Measurements from ENCODE around the gene UIMC1. TPM values are rescaled to one million over a fixed set of nuclear protein-coding genes. Genes with fewer than 3 reads are reported as not detected.

The UIMC1 gene
- total RNA-seq, 2 experiments from 2014 or later: 46.5 to 50.5 TPM

GRCh38 chr5:176881816-176882566, 124.6 kb downstream of the UIMC1 start:
- H3K36me3 Mint-ChIP-seq (ENCODE audit: low read depth): no peaks in the 10 kb centered on the region
- CTCF ChIA-PET: interaction anchor here (1.6 kb wide), 1 partner anchor 221 kb away, joined by 5 read pairs; no protein-coding TSS in a partner anchor
- no peaks in the 10 kb centered on the region for H3K9me3 Mint-ChIP-seq
- no peaks in the 10 kb centered on the region for H3K27me3 Mint-ChIP-seq
- H3K4me3 Mint-ChIP-seq: no peak overlapping the region
- H3K4me1 Mint-ChIP-seq: peaks cover 8% of the 10 kb centered on the region
- no peak for DNase-seq
- no peak overlapping the region for H3K27ac Mint-ChIP-seq
- POLR2A ChIA-PET: no interaction called here

DNA sequence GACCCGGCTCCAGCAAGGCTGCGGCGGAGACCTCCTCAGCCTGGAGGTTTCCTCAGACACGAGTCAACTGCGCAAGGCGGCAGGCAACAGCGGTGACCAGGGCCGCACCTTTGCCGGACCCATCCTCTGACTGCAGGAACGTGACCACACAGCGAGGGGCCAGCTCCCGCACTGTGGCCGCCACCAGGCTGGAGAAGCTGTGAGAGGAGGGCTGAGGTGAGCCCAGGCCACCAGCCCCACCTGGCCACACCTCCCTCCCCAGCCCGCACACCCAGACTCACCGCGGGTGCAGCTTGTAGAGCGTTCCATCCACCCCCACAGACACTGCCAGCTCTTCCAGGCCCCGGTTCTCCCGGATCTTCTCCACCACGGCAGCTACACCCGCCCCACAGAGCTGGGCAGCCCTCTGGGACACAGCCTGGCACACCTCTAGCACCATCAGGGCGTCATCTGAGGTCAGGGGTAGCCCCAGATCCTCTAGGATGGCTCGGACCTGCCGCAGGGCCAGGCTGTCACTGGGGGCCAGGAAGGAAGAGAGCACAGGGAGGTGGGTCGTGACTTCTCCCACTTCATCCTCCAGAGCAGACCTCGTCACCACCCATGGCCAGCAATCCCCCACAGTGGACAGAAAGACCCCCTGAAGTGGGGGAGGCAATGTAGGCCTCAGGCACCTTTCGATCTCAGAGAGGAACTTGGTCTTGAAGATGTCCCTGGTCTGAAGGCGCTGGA, 125.4 kb downstream of the UIMC1 start:
- no peaks in the 10 kb centered on the region for H3K9me3 Mint-ChIP-seq
- H3K27ac Mint-ChIP-seq: no peak overlapping the region
- POLR2A ChIA-PET: no interaction called here
- no peaks in the 10 kb centered on the region for H3K36me3 Mint-ChIP-seq (ENCODE audit: low read depth)
- no peak for DNase-seq
- H3K4me3 Mint-ChIP-seq: no peak overlapping the region
- H3K27me3 Mint-ChIP-seq: peaks cover 2% of the 10 kb centered on the region
- H3K4me1 Mint-ChIP-seq: peaks cover 8% of the 10 kb centered on the region
- CTCF ChIA-PET: no interaction called here

GRCh38 chr5:176880366-176881020, 126.1 kb downstream of the UIMC1 start:
- POLR2A ChIA-PET: no interaction called here
- Mint-ChIP-seq H3K9me3 (no peaks in the 10 kb centered on the region), H3K36me3 (ENCODE audit: low read depth) (no peaks in the 10 kb centered on the region), H3K4me3 (no peak overlapping the region), H3K27me3 (peaks cover 9% of the 10 kb centered on the region), H3K27ac (no peak overlapping the region), H3K4me1 (peaks cover 8% of the 10 kb centered on the region)
- DNase-seq: no peak
- CTCF ChIA-PET: no interaction called here

DNA sequence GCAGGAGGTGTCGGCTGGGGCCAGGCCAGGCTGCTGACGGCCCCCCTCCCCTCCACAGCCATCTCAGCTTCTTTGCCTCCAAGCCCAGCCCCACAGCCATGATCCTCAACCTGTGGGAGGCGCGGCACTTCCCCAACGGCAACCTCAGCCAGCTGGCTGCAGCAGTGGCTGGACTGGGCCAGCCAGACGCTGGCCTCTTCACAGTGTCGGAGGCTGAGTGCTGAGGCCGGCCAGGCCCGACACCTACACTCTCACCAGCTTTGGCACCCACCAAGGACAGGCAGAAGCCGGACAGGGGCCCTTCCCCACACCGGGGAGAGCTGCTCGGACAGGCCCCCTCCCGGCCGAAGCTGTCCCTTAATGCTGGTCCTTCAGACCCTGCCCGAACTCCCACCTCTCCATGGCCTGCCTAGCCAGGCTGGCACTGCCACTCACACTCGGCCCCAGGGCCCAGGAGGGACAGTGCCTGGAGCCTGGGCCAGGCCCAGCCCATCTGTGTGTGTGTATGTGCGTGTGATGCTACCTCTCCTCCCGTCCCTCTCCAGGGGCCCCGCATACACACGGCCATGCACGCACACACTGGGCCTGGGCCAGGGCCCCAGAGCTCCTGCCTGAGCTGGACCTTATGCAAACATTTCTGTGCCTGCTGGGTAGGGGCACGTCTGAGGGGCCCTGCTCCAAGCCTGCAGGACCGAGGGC, 126.8 kb downstream of the UIMC1 start:
- Mint-ChIP-seq H3K4me3 (no peak overlapping the region), H3K36me3 (ENCODE audit: low read depth) (no peaks in the 10 kb centered on the region), H3K27ac (no peak overlapping the region), H3K9me3 (no peaks in the 10 kb centered on the region), H3K4me1 (peaks cover 4% of the 10 kb centered on the region), H3K27me3 (peaks cover 16% of the 10 kb centered on the region)
- DNase-seq: no peak
- ChIA-PET POLR2A (no interaction called here), CTCF (no interaction called here)

- Mint-ChIP-seq H3K27me3 (peaks cover 16% of the 10 kb centered on the region), H3K9me3 (no peaks in the 10 kb centered on the region), H3K4me3 (no peak overlapping the region), H3K36me3 (ENCODE audit: low read depth) (no peaks in the 10 kb centered on the region), H3K27ac (no peak overlapping the region), H3K4me1 (no peaks in the 10 kb centered on the region)
- POLR2A ChIA-PET: no interaction called here
- CTCF ChIA-PET: no interaction called here
- no peak for DNase-seq
These were observed 127.5 kb downstream of the UIMC1 start for GRCh38 chr5:176878906-176879662.

DNA sequence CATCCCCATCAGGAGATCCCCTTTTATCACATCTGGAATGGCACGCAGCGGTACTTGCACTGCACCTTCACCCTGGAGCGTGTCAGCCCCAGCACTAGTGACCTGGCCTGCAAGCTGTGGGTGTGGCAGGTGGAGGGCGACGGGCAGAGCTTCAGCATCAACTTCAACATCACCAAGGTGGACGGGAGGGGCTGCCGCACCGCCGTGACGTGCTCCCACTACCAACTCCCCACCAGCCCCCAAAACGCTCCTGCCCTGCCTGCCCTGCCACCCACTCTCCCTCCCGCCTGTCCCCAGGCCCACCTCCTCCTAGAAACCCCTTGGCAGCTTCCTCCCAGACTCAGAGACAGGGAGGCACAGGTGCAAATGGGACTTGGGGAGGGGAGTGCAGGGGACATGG, 128.1 kb downstream of the UIMC1 start:
- H3K36me3 Mint-ChIP-seq (ENCODE audit: low read depth): no peaks in the 10 kb centered on the region
- H3K27me3 Mint-ChIP-seq: peaks cover 16% of the 10 kb centered on the region
- no peaks in the 10 kb centered on the region for H3K4me1 Mint-ChIP-seq
- ChIA-PET CTCF (no interaction called here), POLR2A (no interaction called here)
- DNase-seq: no peak
- H3K9me3 Mint-ChIP-seq: no peaks in the 10 kb centered on the region
- no peak overlapping the region for H3K4me3 Mint-ChIP-seq
- no peak overlapping the region for H3K27ac Mint-ChIP-seq

DNA sequence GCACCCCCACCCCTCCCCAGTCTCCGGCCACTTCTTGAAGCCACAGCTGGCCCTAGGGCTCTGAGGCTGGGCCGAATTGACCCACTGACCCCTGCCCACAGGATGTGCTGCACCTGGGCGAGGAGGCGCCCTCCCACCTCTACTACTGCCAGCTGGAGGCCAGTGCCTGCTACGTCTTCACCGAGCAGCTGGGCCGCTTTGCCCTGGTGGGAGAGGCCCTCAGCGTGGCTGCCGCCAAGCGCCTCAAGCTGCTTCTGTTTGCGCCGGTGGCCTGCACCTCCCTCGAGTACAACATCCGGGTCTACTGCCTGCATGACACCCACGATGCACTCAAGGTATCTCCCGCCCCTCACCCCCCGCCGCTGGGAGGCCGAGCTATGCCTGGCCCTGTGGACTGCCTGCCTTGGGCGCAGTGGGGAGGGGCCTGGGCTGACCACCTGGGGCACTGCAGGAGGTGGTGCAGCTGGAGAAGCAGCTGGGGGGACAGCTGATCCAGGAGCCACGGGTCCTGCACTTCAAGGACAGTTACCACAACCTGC, 128.7 kb downstream of the UIMC1 start:
- peaks cover 16% of the 10 kb centered on the region for H3K27me3 Mint-ChIP-seq
- H3K4me1 Mint-ChIP-seq: no peaks in the 10 kb centered on the region
- no peaks in the 10 kb centered on the region for H3K36me3 Mint-ChIP-seq (ENCODE audit: low read depth)
- POLR2A ChIA-PET: no interaction called here
- no peak overlapping the region for H3K27ac Mint-ChIP-seq
- no peak overlapping the region for H3K4me3 Mint-ChIP-seq
- DNase-seq: no peak
- H3K9me3 Mint-ChIP-seq: peaks cover 4% of the 10 kb centered on the region
- CTCF ChIA-PET: no interaction called here

GRCh38 chr5:176876506-176877431, 129.8 kb downstream of the UIMC1 start:
- Mint-ChIP-seq H3K4me1 (no peaks in the 10 kb centered on the region), H3K4me3 (no peak overlapping the region), H3K27ac (no peak overlapping the region), H3K27me3 (peaks cover 16% of the 10 kb centered on the region), H3K36me3 (ENCODE audit: low read depth) (no peaks in the 10 kb centered on the region), H3K9me3 (peaks cover 4% of the 10 kb centered on the region)
- DNase-seq: no peak
- POLR2A ChIA-PET: no interaction called here
- CTCF ChIA-PET: no interaction called here

GRCh38 chr5:176875783-176876505, 130.6 kb downstream of the UIMC1 start:
- no peak for DNase-seq
- Mint-ChIP-seq H3K4me3 (no peak overlapping the region), H3K9me3 (peaks cover 4% of the 10 kb centered on the region), H3K27ac (no peak overlapping the region), H3K36me3 (ENCODE audit: low read depth) (no peaks in the 10 kb centered on the region), H3K27me3 (peaks cover 16% of the 10 kb centered on the region), H3K4me1 (no peaks in the 10 kb centered on the region)
- POLR2A ChIA-PET: no interaction called here
- CTCF ChIA-PET: interaction anchor here (0.6 kb wide), 1 partner anchor 216 kb away, joined by 4 read pairs; no protein-coding TSS in a partner anchor

DNA sequence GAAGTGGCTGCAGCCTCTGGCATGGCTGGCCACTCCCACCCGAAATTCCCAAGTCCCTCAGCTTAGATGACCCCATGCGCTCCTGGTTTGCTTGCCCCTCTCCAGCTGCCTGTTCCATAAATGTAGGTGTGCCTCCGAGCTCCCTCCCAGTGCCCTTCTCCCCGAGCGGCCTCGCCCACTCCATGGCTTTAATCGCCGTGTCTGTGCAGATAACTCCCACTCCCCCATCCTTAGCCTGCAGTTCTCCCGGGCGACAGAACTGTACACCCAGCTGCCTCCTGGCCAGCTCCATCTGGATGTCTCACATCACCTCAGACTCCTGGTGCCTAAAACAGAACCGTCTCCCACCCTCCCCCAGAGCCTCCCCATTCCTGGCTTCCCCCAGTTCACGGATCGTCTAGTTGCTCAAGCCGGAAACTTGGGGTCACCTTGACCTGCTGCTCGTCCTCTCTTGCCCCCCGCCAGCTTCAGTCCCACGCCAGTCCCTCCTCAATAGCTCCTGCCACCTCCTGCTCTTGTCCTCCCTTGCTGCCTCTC, 131.5 kb downstream of the UIMC1 start:
- Mint-ChIP-seq H3K4me3 (no peak overlapping the region), H3K27ac (no peak overlapping the region), H3K4me1 (no peaks in the 10 kb centered on the region), H3K9me3 (peaks cover 8% of the 10 kb centered on the region), H3K36me3 (ENCODE audit: low read depth) (peaks cover 2% of the 10 kb centered on the region), H3K27me3 (peaks cover 16% of the 10 kb centered on the region)
- ChIA-PET CTCF (no interaction called here), POLR2A (no interaction called here)
- DNase-seq: no peak

- H3K4me3 Mint-ChIP-seq: no peak overlapping the region
- H3K9me3 Mint-ChIP-seq: peaks cover 8% of the 10 kb centered on the region
- peaks cover 16% of the 10 kb centered on the region for H3K27me3 Mint-ChIP-seq
- CTCF ChIA-PET: no interaction called here
- POLR2A ChIA-PET: no interaction called here
- H3K27ac Mint-ChIP-seq: no peak overlapping the region
- no peaks in the 10 kb centered on the region for H3K4me1 Mint-ChIP-seq
- DNase-seq: no peak
- peaks cover 2% of the 10 kb centered on the region for H3K36me3 Mint-ChIP-seq (ENCODE audit: low read depth)
These were observed 132.3 kb downstream of the UIMC1 start for GRCh38 chr5:176874198-176874780.

Data from activated CD4-positive, alpha-beta memory T cell treated with anti-CD3 and anti-CD28 coated beads, Interleukin-2, amount 10 ng/mL, durations not matched to agents 7 days and 5 days (primary cell).